ENCODE data around the gene NME3.
"Not testable (repeated sequence)": the region's sequence is repeated elsewhere in the genome, so short reads cannot be mapped to it uniquely, and the experiment has no call there.

Gene NME3

DNA sequence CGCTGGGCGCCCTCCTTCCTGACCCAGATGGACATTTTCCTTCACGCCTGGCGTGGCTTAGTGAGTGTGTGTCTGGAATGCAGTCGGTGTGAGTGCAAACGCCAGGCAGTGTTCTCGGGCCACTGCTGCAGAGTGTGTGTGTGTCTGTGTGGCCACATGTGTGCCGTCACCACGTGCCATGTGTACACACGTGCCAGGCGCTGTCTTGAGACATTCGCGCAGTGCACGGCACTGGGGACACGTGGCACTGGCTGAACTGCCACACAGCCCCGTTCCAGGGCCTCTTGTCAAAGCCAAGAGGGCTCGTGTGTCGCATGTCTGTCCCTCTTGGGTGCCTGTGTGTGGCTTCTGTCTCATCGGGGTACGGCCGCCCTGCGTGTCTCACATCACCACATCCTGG lies 36.5 kb downstream of the NME3 start:
- in situ Hi-C loops (cut with HindIII; ENCODE audit: low sequenced_read_pairs): no loop called here
- DNase-seq (ENCODE audit: low read depth, low spot score): no peak
- no peak overlapping the region for H3K4me3 ChIP-seq (ENCODE audit: low read depth, low read length)
- TF ChIP-seq, protein P1, sequence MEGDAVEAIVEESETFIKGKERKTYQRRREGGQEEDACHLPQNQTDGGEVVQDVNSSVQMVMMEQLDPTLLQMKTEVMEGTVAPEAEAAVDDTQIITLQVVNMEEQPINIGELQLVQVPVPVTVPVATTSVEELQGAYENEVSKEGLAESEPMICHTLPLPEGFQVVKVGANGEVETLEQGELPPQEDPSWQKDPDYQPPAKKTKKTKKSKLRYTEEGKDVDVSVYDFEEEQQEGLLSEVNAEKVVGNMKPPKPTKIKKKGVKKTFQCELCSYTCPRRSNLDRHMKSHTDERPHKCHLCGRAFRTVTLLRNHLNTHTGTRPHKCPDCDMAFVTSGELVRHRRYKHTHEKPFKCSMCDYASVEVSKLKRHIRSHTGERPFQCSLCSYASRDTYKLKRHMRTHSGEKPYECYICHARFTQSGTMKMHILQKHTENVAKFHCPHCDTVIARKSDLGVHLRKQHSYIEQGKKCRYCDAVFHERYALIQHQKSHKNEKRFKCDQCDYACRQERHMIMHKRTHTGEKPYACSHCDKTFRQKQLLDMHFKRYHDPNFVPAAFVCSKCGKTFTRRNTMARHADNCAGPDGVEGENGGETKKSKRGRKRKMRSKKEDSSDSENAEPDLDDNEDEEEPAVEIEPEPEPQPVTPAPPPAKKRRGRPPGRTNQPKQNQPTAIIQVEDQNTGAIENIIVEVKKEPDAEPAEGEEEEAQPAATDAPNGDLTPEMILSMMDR (IDR thresholded peaks at IDR 0.05; ENCODE audit: low read depth, low read length): no peak

DNA sequence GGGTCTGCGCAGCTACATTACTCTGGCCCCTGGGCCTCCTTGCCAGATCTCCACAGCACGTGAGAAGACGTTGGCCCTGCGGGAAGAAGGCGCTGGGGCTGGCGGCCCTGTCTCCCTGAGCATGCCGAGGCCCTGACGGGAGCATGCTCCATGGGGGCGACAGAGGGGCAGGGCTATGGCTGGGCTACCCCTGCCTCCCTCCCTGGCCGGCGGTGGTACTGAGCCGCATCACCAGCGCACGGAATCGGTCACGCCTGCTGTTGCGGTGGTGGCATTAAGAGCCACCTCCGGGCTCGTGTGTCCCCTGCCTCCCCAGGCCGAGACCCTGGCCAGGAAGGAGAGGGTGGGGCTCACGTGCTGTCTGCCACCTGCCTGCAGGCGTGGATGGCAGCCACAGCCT lies 37.2 kb downstream of the NME3 start:
- DNase-seq (ENCODE audit: low read depth, low spot score): no peak
- TF ChIP-seq, protein P1 (IDR thresholded peaks at IDR 0.05; ENCODE audit: low read depth, low read length): no peak
- in situ Hi-C loops (cut with HindIII; ENCODE audit: low sequenced_read_pairs): no loop called here
- no peak overlapping the region for H3K4me3 ChIP-seq (ENCODE audit: low read depth, low read length)

DNA sequence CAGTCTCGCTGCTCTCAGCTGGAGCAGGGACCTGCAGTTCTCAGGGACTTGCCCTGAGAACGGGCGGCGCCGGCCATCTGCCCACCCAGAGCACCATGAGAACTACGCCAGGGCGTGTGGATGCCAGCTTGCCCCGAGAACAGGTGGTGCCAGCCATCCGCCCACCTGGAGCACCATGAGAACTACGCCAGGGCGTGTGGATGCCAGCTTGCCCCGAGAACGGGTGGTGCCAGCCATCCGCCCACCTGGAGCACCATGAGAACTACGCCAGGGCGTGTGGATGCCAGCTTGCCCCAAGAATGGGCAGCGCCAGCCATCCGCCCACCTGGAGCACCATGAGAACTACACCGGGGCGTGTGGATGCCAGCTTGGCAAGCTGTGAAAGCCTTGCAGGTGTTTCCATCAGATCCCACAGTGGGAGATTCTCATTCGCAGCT lies 38.8 kb downstream of the NME3 start:
- H3K4me3 ChIP-seq (ENCODE audit: low read depth, low read length); in situ Hi-C loops (cut with HindIII; ENCODE audit: low sequenced_read_pairs); DNase-seq (ENCODE audit: low read depth, low spot score): not testable (repeated sequence)

DNA sequence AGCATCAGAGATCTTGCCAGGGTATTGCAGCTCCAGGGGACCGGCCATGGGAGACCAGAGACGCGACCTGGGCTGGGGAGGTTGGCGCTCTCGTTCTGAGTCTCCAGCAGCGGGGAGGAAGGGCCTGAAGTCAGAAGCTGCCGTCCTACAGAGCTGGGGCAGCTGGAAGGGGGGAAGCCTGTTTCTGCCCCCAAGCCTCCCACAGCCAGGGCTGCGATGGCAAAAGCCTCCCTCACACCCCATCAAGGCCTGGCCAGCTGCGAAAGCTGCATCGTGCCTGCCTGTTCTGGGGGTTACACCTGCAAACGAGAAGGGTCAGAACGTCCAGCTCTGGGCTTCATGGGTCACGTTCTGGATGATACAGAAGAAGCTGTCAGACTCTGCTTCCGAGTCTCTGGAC lies 39.3 kb downstream of the NME3 start:
- no peak overlapping the region for H3K4me3 ChIP-seq (ENCODE audit: low read depth, low read length)
- DNase-seq (ENCODE audit: low read depth, low spot score): no peak
- in situ Hi-C loops (cut with HindIII; ENCODE audit: low sequenced_read_pairs): no loop called here
- TF ChIP-seq, protein P1 (IDR thresholded peaks at IDR 0.05; ENCODE audit: low read depth, low read length): no peak

DNA sequence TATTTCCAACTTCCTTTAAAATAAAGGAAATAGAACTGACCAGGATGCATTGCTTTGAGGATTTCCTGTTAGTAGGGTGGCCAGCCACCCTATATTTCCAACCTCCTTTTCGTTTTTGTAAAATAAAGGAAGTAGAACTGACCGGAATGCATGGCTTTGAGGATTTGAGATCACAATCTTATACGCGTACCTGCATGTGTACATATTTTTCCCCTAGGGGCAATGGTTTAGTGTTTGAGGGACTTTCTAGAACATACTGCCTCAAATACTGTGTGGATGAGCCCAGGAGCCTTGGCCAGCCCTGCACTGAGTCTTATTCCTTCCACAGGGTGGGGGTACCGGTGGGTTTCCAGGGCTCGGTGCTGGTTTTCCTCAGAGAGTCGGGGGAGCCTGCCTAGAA lies 39.7 kb downstream of the NME3 start:
- in situ Hi-C loops (cut with HindIII; ENCODE audit: low sequenced_read_pairs): no loop called here
- no peak for DNase-seq (ENCODE audit: low read depth, low spot score)
- H3K4me3 ChIP-seq (ENCODE audit: low read depth, low read length): no peak overlapping the region
- TF ChIP-seq, protein P1 (IDR thresholded peaks at IDR 0.05; ENCODE audit: low read depth, low read length): no peak

DNA sequence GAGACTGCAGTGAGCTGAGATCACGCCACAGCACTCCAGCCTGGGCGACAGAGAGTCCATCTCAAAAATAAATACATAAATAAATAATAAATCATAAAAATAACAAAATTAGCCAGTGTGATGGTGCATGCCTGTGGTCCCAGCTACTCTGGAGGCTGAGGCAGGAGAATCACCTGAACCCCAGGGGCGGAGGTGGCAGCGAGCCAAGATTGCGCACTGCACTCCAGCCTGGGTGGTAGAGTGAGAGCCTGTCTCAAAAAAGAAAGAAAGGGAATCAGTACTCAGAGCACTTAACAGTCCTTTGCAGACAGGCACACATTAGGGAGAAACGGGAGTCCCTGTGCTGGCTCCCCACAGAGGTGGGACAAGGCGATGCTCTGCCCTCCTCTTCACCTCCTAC lies 40.3 kb downstream of the NME3 start:
- in situ Hi-C loops (cut with HindIII; ENCODE audit: low sequenced_read_pairs): no loop called here
- DNase-seq (ENCODE audit: low read depth, low spot score): no peak
- TF ChIP-seq, protein P1 (IDR thresholded peaks at IDR 0.05; ENCODE audit: low read depth, low read length): no peak
- H3K4me3 ChIP-seq (ENCODE audit: low read depth, low read length): no peak overlapping the region

DNA sequence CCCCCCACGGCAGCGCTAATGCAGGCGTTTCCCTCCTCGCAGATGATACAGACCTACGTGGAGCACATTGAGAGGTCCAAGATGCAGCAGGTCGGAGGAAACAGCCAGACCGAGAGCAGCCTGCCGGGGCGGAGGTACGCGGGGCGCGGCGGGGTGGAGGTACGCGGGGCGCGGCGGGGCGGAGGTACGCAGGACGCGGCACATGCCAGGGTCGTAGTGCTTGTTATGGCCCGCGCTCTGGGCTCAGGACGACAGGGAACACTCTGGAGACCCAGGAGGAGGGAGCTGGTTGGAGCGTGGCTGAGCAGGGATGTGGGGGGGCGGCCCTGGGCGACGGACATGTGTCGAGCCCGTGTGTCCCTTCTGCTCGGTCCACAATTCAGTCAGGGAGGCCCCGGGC lies 41.9 kb downstream of the NME3 start:
- in situ Hi-C loops (cut with HindIII; ENCODE audit: low sequenced_read_pairs): no loop called here
- TF ChIP-seq, protein P1 (IDR thresholded peaks at IDR 0.05; ENCODE audit: low read depth, low read length): no peak
- no peak for DNase-seq (ENCODE audit: low read depth, low spot score)
- no peak overlapping the region for H3K4me3 ChIP-seq (ENCODE audit: low read depth, low read length)
